Trophoblast cell (in vitro differentiated cells and primary cell): ENCODE results near the gene TUBB1.
"Not testable (repeated sequence)": the region's sequence is repeated elsewhere in the genome, so short reads cannot be mapped to it uniquely, and the experiment has no call there.

Experiments
- DNase-seq, 2 donors: peaks; one replicate each; pipeline ENCODE4 v3.0.0-alpha.2; 2016
- H2AFZ ChIP-seq: 2 replicates; pipeline ENCODE4 v1.6.1; 2013; ENCODE audit warnings: low read length, moderate library complexity, mild to moderate bottlenecking; ENCODE audit not compliant: insufficient read depth, poor library complexity
- H2AK5ac ChIP-seq: 2 replicates; pipeline ENCODE4 v1.6.1; 2013; ENCODE audit warnings: mild to moderate bottlenecking, low read length
- H2BK120ac ChIP-seq: 2 replicates; pipeline ENCODE4 v1.6.1; 2013; ENCODE audit warnings: low read length, mild to moderate bottlenecking, moderate library complexity; ENCODE audit not compliant: insufficient read depth, poor library complexity
- H2BK12ac ChIP-seq: 2 replicates; pipeline ENCODE4 v1.6.1; 2013; ENCODE audit warnings: mild to moderate bottlenecking, low read length, moderate library complexity
- H2BK5ac ChIP-seq: 2 replicates; pipeline ENCODE4 v1.6.1; 2013; ENCODE audit warnings: low read length, low read depth, moderate library complexity, mild to moderate bottlenecking; ENCODE audit not compliant: poor library complexity
- H3K14ac ChIP-seq: 2 replicates; pipeline ENCODE4 v1.6.1; 2013; ENCODE audit warnings: mild to moderate bottlenecking, low read length
- H3K18ac ChIP-seq: 2 replicates; pipeline ENCODE4 v1.6.1; 2013; ENCODE audit warnings: mild to moderate bottlenecking, low read length
- H3K23ac ChIP-seq: 2 replicates; pipeline ENCODE4 v1.6.1; 2013; ENCODE audit warnings: low read length
- H3K27ac ChIP-seq: 2 replicates; pipeline ENCODE4 v1.5.1; 2013; ENCODE audit warnings: low read depth, mild to moderate bottlenecking, inconsistent platforms, low read length, moderate library complexity
- H3K27me3 ChIP-seq: 2 replicates; pipeline ENCODE4 v1.6.1; 2013; ENCODE audit warnings: inconsistent platforms, mild to moderate bottlenecking, low read length, moderate library complexity; ENCODE audit not compliant: insufficient read depth
- H3K36me3 ChIP-seq, 2 experiments: 1 replicate in 1 of 2; 2 replicates in 1 of 2; pipeline ENCODE4 v1.6.1; 2013; ENCODE audit warnings: low read length in 2 of 2, mild to moderate bottlenecking in 2 of 2, moderate library complexity in 1 of 2; ENCODE audit not compliant: insufficient read depth in 2 of 2, control insufficient read depth in 1 of 2
- H3K4ac ChIP-seq: 2 replicates; pipeline ENCODE4 v1.6.1; 2013; ENCODE audit warnings: low read depth, mild to moderate bottlenecking, low read length, moderate library complexity
- H3K4me1 ChIP-seq, 2 experiments: 1 replicate in 1 of 2; 2 replicates in 1 of 2; pipeline ENCODE4 v1.6.1; 2013; ENCODE audit warnings: low read length in 2 of 2, mild to moderate bottlenecking in 2 of 2, moderate library complexity in 1 of 2; ENCODE audit not compliant: insufficient read depth in 2 of 2, control insufficient read depth in 1 of 2
- H3K4me2 ChIP-seq: 2 replicates; pipeline ENCODE4 v1.6.1; 2013; ENCODE audit warnings: inconsistent platforms, mild to moderate bottlenecking, low read length, moderate library complexity
- H3K4me3 ChIP-seq: 2 replicates; pipeline ENCODE4 v1.5.1; 2013; ENCODE audit warnings: mild to moderate bottlenecking, low read depth, low read length, inconsistent platforms
- H3K79me1 ChIP-seq: one replicate; pipeline ENCODE4 v1.6.1; 2013; ENCODE audit warnings: low read length
- H3K79me2 ChIP-seq: 2 replicates; pipeline ENCODE4 v1.6.1; 2013; ENCODE audit warnings: low read length, mild to moderate bottlenecking; ENCODE audit not compliant: control insufficient read depth, insufficient read depth, poor library complexity
- H3K9ac ChIP-seq: 2 replicates; pipeline ENCODE4 v1.6.1; 2013; ENCODE audit warnings: mild to moderate bottlenecking, low read length
- H3K9me3 ChIP-seq: 2 replicates; pipeline ENCODE4 v1.6.1; 2013; ENCODE audit warnings: low read depth, mild to moderate bottlenecking, control low read depth, inconsistent platforms, low read length; ENCODE audit not compliant: insufficient read depth
- H4K12ac ChIP-seq: 2 replicates; pipeline ENCODE4 v1.6.1; 2013; ENCODE audit warnings: low read depth, mild to moderate bottlenecking, low read length, moderate library complexity
- H4K8ac ChIP-seq: 2 replicates; pipeline ENCODE4 v1.6.1; 2013; ENCODE audit warnings: low read depth, mild to moderate bottlenecking, low read length, moderate library complexity
- H4K91ac ChIP-seq: one replicate; pipeline ENCODE4 v1.6.1; 2013; ENCODE audit warnings: low read depth, mild to moderate bottlenecking, low read length, moderate library complexity
- WGBS: extraction: QIAGEN DNeasy Blood & Tissue Kit; methylation state at CpG from one replicate; pipeline ENCODE4 v1.1.7; 2013; ENCODE audit warnings: missing lambda C conversion rate; ENCODE audit not compliant: insufficient read length, insufficient coverage; ENCODE audit errors: extremely low coverage; 5-methylcytosine and 5-hydroxymethylcytosine counted together

TUBB1 gene

DNA sequence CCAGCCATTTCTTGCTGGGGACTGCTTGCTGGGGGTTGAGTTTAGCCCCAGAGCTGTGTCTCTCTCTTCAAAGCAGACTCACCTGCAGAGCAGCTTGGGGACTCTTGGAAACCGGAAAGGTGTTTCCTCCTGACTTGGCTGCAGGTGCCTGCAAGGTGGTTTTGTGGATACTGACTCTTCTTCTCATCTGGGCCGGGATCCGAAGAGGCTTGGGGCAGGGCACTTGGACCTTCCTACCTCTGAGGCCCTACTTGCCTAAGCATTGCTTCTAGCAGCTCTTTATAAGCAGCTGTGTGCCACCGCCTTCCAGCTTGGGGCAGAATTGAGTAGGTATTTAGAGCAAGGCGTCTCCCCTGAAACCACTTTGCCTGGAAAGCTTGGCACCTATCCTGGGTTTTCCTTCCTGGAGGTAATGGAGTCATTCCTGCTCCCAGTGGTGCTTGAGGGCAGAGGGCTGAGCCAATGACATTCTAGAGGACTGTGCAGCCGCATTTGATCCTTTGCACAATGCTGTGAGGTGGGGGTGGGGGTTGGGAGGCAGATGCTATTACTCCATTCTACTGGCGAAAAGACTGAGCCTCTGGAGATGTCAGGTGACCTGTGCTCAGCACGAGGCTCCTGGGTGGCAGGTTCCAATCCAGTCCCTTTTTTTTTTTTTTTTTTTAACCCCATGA lies 8.8 kb upstream of the TUBB1 start:
- Histone ChIP-seq H3K9ac (no peak overlapping the region), H2AFZ (peak overlapping the region; percentile 23), H3K27me3 (no peaks in the 10 kb centered on the region), H4K12ac (peak overlapping the region; percentile 22), H3K79me1 (peaks cover 26% of the 10 kb centered on the region), H3K4me2 (no peak overlapping the region), H3K27ac (peak overlapping the region; percentile 88), H2BK12ac (peak overlapping the region; percentile 94), H3K79me2 (peaks cover 7% of the 10 kb centered on the region), H2BK5ac (peak overlapping the region; percentile 90), H3K14ac (peak overlapping the region; percentile 81), H3K4ac (peak overlapping the region; percentile 39), H4K91ac (peak overlapping the region; percentile 95), H2AK5ac (peak overlapping the region; percentile 85), H3K23ac (no peak overlapping the region), H3K9me3 (no peaks in the 10 kb centered on the region), H3K4me3 (no peak overlapping the region), H3K36me3 (no peaks in the 10 kb centered on the region), H3K18ac (peak overlapping the region; percentile 54), H3K4me1 (peaks cover 29 to 33% of the 10 kb centered on the region in 2 experiments), H2BK120ac (peak overlapping the region; percentile 87), H4K8ac (peak overlapping the region; percentile 61)
- peak; percentile 37 to 52 for DNase-seq
- WGBS: no CpG with 5 or more reads among the region's 8 CpGs

GRCh38 chr20:59010995-59011873 lies 8.0 kb upstream of the TUBB1 start:
- Histone ChIP-seq H3K9me3 (no peaks in the 10 kb centered on the region), H4K12ac (no peak overlapping the region), H3K27ac (peak overlapping the region; percentile 88), H3K4ac (no peak overlapping the region), H3K23ac (no peak overlapping the region), H2AFZ (no peak overlapping the region), H3K14ac (no peak overlapping the region), H3K4me2 (no peak overlapping the region), H4K8ac (no peak overlapping the region), H3K4me3 (no peak overlapping the region), H2BK12ac (peak overlapping the region; percentile 19), H3K79me2 (peaks cover 7% of the 10 kb centered on the region), H3K79me1 (peaks cover 26% of the 10 kb centered on the region), H3K27me3 (no peaks in the 10 kb centered on the region), H3K36me3 (no peaks in the 10 kb centered on the region), H4K91ac (peak overlapping the region; percentile 82), H3K9ac (no peak overlapping the region), H3K4me1 (peaks cover 29 to 32% of the 10 kb centered on the region in 2 experiments), H2BK120ac (peak overlapping the region; percentile 81), H2BK5ac (peak overlapping the region; percentile 78), H3K18ac (peak overlapping the region; percentile 38), H2AK5ac (no peak overlapping the region)
- peak; percentile 42 to 72 for DNase-seq
- WGBS: no CpG with 5 or more reads among the region's 17 CpGs

GRCh38 chr20:59011874-59012157 lies 7.4 kb upstream of the TUBB1 start:
- H3K4ac ChIP-seq, H3K14ac ChIP-seq, H3K36me3 ChIP-seq, H3K27me3 ChIP-seq, H3K4me3 ChIP-seq, H4K8ac ChIP-seq, H3K9ac ChIP-seq, H3K79me2 ChIP-seq, H3K23ac ChIP-seq, H3K4me2 ChIP-seq, H3K27ac ChIP-seq, H4K12ac ChIP-seq, H3K9me3 ChIP-seq, H3K18ac ChIP-seq, H2AK5ac ChIP-seq, H2BK5ac ChIP-seq, H2AFZ ChIP-seq, DNase-seq: not testable (repeated sequence)
- Histone ChIP-seq H2BK120ac (peak overlapping the region; percentile 81), H3K79me1 (peaks cover 21% of the 10 kb centered on the region), H3K4me1 (peaks cover 25 to 30% of the 10 kb centered on the region in 2 experiments), H2BK12ac (peak overlapping the region; percentile 37), H4K91ac (peak overlapping the region; percentile 82)
- no CpG with 5 or more reads among the region's 3 CpGs for WGBS

- Histone ChIP-seq H3K4me1 (peaks cover 21 to 32% of the 10 kb centered on the region in 2 experiments), H2BK5ac (no peak overlapping the region), H3K36me3 (no peaks in the 10 kb centered on the region), H3K4me3 (no peak overlapping the region), H2AFZ (no peak overlapping the region), H3K9me3 (no peaks in the 10 kb centered on the region), H3K79me2 (no peaks in the 10 kb centered on the region), H3K18ac (no peak overlapping the region), H2BK120ac (peak overlapping the region; percentile 23), H4K91ac (peak overlapping the region; percentile 33), H3K27ac (no peak overlapping the region), H3K23ac (no peak overlapping the region), H4K12ac (no peak overlapping the region), H3K4me2 (no peak overlapping the region), H3K14ac (no peak overlapping the region), H3K9ac (no peak overlapping the region), H3K4ac (no peak overlapping the region), H2AK5ac (peak overlapping the region; percentile 39), H2BK12ac (peak overlapping the region; percentile 51), H4K8ac (no peak overlapping the region), H3K79me1 (peaks cover 14% of the 10 kb centered on the region), H3K27me3 (no peaks in the 10 kb centered on the region)
- DNase-seq: no peak
- whole genome bisulfite sequencing: no CpG with 5 or more reads among the region's 17 CpGs
Observed at GRCh38 chr20:59013031-59013951, 5.9 kb upstream of the TUBB1 start.
